ENCODE results near the gene DDX39B. TPM values are rescaled to one million over a fixed set of nuclear protein-coding genes. Genes with fewer than 3 reads are reported as not detected.
A peak's percentile ranks its signal among the peaks of the same experiment; 100 is the strongest.

Gene DDX39B
- total and polyA plus RNA-seq, 2 donors (not counting 3 experiments of a cell fraction or from before 2014, with no cell fraction given), result 453 to 766 TPM

GRCh38 chr6:31559606-31559957 is 17.8 kb upstream of the DDX39B start:
- H3K27me3 ChIP-seq (ENCODE audit: control insufficient read depth in 2 of 2, insufficient read depth in 2 of 2, low read length in 2 of 2), result no peaks in the 10 kb centered on the region
- H3K27ac ChIP-seq (ENCODE audit: insufficient read depth, low read depth, low read length), result peak overlapping the region; percentile 98
- intact Hi-C loops (cut with micrococcal nuclease) (no loop called here), dilution Hi-C loops (cut with MboI; ENCODE audit: extremely low pct_ligation_motif_present, low sequenced_read_pairs) (no loop called here)
- no peaks in the 10 kb centered on the region for H3K9me3 ChIP-seq (replicated peaks; ENCODE audit: control insufficient read depth, insufficient read depth, low read length)
- peaks cover 7% of the 10 kb centered on the region for H3K79me2 ChIP-seq (ENCODE audit: control insufficient read depth, insufficient read depth, low read length)
- ChIA-PET CTCF (interaction anchor here (1.5 to 31.0 kb wide), 3 partner anchors 9 to 29 kb away, joined by 5 to 1517 read pairs (median 31); partner anchors contain the start of genes LST1, LTB, NCR3 and NFKBIL1), POLR2A (interaction anchor here (0.6 to 0.9 kb wide), 2 partner anchors 21 to 268 kb away, joined by 3 to 5 read pairs; partner anchors contain the start of gene HSPA1B)
- peak overlapping the region; percentile 90 for H3K4me2 ChIP-seq (ENCODE audit: insufficient read depth, low read length)
- H3K9me1 ChIP-seq (replicated peaks; ENCODE audit: control insufficient read depth, extremely low read depth, insufficient read depth, low read length), result no peaks in the 10 kb centered on the region
- BruUV-seq (replicated peaks), result TSS peak; percentile 80
- peaks cover 2 to 10% of the 10 kb centered on the region in 2 experiments for H3K36me3 ChIP-seq (ENCODE audit: control insufficient read depth in 2 of 2, extremely low read depth in 1 of 2, insufficient read depth in 2 of 2, low read length in 2 of 2)
- FAIRE-seq, result peak; percentile 12
- no peak for TF ChIP-seq CTCF (IDR thresholded peaks at IDR 0.05; ENCODE audit: extremely low read depth in 1 of 2, insufficient read depth in 1 of 2, low read depth in 1 of 2, low read length in 2 of 2)
- TF ChIP-seq JUN (IDR thresholded peaks at IDR 0.05; ENCODE audit: borderline replicate concordance, insufficient read depth, insufficient read length, low read depth), result no peak
- no peak for TF ChIP-seq EZH2 (IDR thresholded peaks at IDR 0.05; ENCODE audit: borderline replicate concordance, low read depth, low read length, severe bottlenecking)
- no peak for TF ChIP-seq FOS (IDR thresholded peaks at IDR 0.05; ENCODE audit: borderline replicate concordance, insufficient read depth, low read length)
- no peak for TF ChIP-seq POLR2AphosphoS5 (IDR thresholded peaks at IDR 0.05; ENCODE audit: insufficient read depth, low read depth, low read length)
- no peak for TF ChIP-seq GATA2 (IDR thresholded peaks at IDR 0.05; ENCODE audit: insufficient read depth, insufficient read length, low read depth, low read length)
- TF ChIP-seq POLR2A (IDR thresholded peaks at IDR 0.05; ENCODE audit: low read depth, low read length), result no peak
- no peak for TF ChIP-seq MAX (IDR thresholded peaks at IDR 0.05; ENCODE audit: insufficient read depth, insufficient read length)
- H3K4me1 ChIP-seq (ENCODE audit: control insufficient read depth, extremely low read depth, insufficient read depth, low read length), result peaks cover 69% of the 10 kb centered on the region
- H3K4me3 ChIP-seq (replicated peaks in 1 of 3; ENCODE audit: insufficient read depth in 1 of 3, low read depth in 1 of 3, low read length in 3 of 3), result peak overlapping the region in 1 of 3 experiments; percentile 29
- DNase-seq (ENCODE audit: low read depth, low spot score), result peak; percentile 40
- no peak overlapping the region for H2AFZ ChIP-seq (ENCODE audit: low read depth, low read length)
- H4K20me1 ChIP-seq (replicated peaks; ENCODE audit: control insufficient read depth, extremely low read depth, insufficient read depth, low read length), result no peaks in the 10 kb centered on the region
- H3K9ac ChIP-seq (replicated peaks; ENCODE audit: extremely low read depth, insufficient read depth, low read length), result peak overlapping the region; percentile 82

All from endothelial cell of umbilical vein (primary cell).